Measurements from ENCODE around the gene MEIS2. TPM values are rescaled to one million over a fixed set of nuclear protein-coding genes. Genes with fewer than 3 reads are reported as not detected.

MEIS2 gene
- total RNA-seq, 2 experiments from 2014 or later, result not detected

DNA sequence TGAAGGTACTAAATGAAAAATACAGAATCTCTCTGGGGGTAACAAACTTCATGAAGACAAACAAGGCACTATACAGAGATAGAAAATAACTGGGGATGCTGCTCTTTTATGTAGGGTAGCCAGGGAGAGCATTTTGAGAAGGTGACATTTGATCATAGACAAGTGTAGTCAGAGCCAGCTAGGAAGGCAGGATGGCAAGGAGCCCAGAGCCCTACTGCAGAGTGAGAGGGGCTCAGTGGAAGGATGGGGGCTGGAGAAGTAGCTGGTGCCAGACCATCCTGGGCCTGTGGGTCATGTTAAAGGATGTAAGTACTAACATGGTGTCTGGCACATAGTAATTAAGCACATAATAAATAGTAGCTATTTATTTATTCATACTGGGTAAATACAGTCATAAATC lies 133.6 kb downstream of the MEIS2 start:
- Mint-ChIP-seq H3K9me3 (no peaks in the 10 kb centered on the region), H3K36me3 (ENCODE audit: low read depth) (no peaks in the 10 kb centered on the region), H3K4me1 (ENCODE audit: low read depth) (no peaks in the 10 kb centered on the region), H3K27me3 (no peaks in the 10 kb centered on the region), H3K27ac (no peak overlapping the region), H3K4me3 (no peak overlapping the region)
- TF ChIP-seq, protein P1, sequence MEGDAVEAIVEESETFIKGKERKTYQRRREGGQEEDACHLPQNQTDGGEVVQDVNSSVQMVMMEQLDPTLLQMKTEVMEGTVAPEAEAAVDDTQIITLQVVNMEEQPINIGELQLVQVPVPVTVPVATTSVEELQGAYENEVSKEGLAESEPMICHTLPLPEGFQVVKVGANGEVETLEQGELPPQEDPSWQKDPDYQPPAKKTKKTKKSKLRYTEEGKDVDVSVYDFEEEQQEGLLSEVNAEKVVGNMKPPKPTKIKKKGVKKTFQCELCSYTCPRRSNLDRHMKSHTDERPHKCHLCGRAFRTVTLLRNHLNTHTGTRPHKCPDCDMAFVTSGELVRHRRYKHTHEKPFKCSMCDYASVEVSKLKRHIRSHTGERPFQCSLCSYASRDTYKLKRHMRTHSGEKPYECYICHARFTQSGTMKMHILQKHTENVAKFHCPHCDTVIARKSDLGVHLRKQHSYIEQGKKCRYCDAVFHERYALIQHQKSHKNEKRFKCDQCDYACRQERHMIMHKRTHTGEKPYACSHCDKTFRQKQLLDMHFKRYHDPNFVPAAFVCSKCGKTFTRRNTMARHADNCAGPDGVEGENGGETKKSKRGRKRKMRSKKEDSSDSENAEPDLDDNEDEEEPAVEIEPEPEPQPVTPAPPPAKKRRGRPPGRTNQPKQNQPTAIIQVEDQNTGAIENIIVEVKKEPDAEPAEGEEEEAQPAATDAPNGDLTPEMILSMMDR (IDR thresholded peaks at IDR 0.05), result no peak
- Histone ChIP-seq H3K4me3 (ENCODE audit: low read length) (no peak overlapping the region), H3K36me3 (ENCODE audit: insufficient read depth, low read length) (no peaks in the 10 kb centered on the region), H3K4me1 (ENCODE audit: insufficient read depth, low read length) (no peaks in the 10 kb centered on the region), H3K9me3 (ENCODE audit: control insufficient read depth in 1 of 2, insufficient read depth in 1 of 2, low read length in 2 of 2) (peaks cover 0 to 4% of the 10 kb centered on the region in 2 experiments), H3K27ac (ENCODE audit: low read depth in 1 of 2, low read length in 2 of 2) (no peak overlapping the region), H3K27me3 (ENCODE audit: control insufficient read depth in 1 of 2, insufficient read depth in 2 of 2, low read length in 2 of 2) (no peaks in the 10 kb centered on the region)
- POLR2A ChIA-PET, result interaction anchor here (0.6 kb wide), 1 partner anchor 712 kb away, joined by 3 read pairs; no protein-coding TSS in a partner anchor
- intact Hi-C loops (cut with DNase I, micrococcal nuclease), result no loop called here
- no peak for DNase-seq
- ATAC-seq (ENCODE audit: poor library complexity), result no peak
- CTCF ChIA-PET, result no interaction called here

DNA sequence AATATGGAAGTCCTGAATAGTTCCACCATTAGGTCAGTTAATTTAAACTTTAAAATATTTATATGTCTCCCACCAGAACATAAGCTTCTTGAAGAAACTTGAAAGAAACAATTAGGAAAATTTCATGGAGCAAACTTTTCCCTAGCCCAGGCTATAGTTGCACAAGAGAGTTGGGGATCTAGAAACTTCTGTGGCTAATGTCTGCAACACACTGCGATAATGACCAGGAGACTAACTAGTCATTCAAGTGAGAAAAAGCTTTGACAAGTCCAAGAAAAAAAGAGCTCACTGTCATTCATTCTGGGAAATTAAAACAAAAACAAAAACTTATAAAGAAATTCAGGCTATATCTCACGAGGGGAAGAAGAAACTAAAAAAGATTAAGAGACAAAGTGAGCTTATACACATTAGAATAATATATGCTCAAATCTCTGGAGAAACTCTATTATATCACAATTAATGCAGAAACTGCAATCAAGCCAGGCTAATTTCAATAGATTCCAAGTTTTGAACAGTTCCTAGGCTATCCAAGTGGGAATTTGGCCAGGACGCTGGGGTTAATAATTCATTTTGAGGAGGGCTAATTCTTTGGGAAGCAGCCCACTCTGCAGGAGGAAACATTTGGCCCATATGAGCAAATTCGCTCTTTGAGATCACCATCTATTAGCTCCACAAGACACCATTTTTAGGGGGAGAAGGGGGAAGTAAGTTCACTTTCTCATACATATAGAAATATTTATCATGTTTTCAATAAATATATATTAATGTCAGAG lies 134.6 kb downstream of the MEIS2 start:
- H3K36me3 Mint-ChIP-seq (ENCODE audit: low read depth), result no peaks in the 10 kb centered on the region
- H3K27me3 ChIP-seq (ENCODE audit: control insufficient read depth in 1 of 2, insufficient read depth in 2 of 2, low read length in 2 of 2), result no peaks in the 10 kb centered on the region
- no peak overlapping the region for H3K4me3 Mint-ChIP-seq
- intact Hi-C loops (cut with DNase I, micrococcal nuclease), result no loop called here
- no peaks in the 10 kb centered on the region for H3K27me3 Mint-ChIP-seq
- H3K27ac Mint-ChIP-seq, result no peak overlapping the region
- DNase-seq (no peak), ATAC-seq (ENCODE audit: poor library complexity) (no peak)
- no peaks in the 10 kb centered on the region for H3K4me1 ChIP-seq (ENCODE audit: insufficient read depth, low read length)
- TF ChIP-seq, protein P1 (IDR thresholded peaks at IDR 0.05), result no peak
- H3K4me1 Mint-ChIP-seq (ENCODE audit: low read depth), result no peaks in the 10 kb centered on the region
- POLR2A ChIA-PET, result no interaction called here
- CTCF ChIA-PET, result interaction anchor here (0.7 kb wide), 1 partner anchor 9 kb away, joined by 3 read pairs; no protein-coding TSS in a partner anchor
- no peaks in the 10 kb centered on the region for H3K9me3 Mint-ChIP-seq
- no peak overlapping the region for H3K27ac ChIP-seq (ENCODE audit: low read depth in 1 of 2, low read length in 2 of 2)
- no peak overlapping the region for H3K4me3 ChIP-seq (ENCODE audit: low read length)
- H3K36me3 ChIP-seq (ENCODE audit: insufficient read depth, low read length), result no peaks in the 10 kb centered on the region
- H3K9me3 ChIP-seq (ENCODE audit: control insufficient read depth in 1 of 2, insufficient read depth in 1 of 2, low read length in 2 of 2), result peaks cover 0 to 4% of the 10 kb centered on the region in 2 experiments

DNA sequence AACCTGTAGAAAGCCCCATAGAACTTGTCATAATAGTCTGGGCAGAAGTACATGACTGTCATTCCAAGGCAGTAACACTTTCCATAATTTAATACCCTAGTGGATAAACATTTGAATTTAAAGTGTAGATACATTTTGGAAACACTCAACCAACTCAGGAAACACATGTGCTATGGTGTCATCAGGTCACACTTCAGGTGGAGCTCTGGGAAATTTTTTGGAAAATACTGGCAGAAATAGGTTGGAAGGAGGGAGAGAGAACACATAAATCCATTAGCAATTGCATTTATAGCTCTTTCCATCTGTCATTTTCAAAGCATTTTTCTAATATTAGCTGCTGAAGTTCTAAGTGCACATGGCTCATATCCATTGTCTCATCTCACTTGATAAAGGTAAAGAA lies 135.7 kb downstream of the MEIS2 start:
- DNase-seq (no peak), ATAC-seq (ENCODE audit: poor library complexity) (no peak)
- Mint-ChIP-seq H3K4me1 (ENCODE audit: low read depth) (no peaks in the 10 kb centered on the region), H3K36me3 (ENCODE audit: low read depth) (no peaks in the 10 kb centered on the region), H3K27ac (no peak overlapping the region), H3K4me3 (no peak overlapping the region), H3K27me3 (no peaks in the 10 kb centered on the region), H3K9me3 (no peaks in the 10 kb centered on the region)
- H3K36me3 ChIP-seq (ENCODE audit: insufficient read depth, low read length), result no peaks in the 10 kb centered on the region
- ChIA-PET CTCF (no interaction called here), POLR2A (no interaction called here)
- H3K9me3 ChIP-seq (ENCODE audit: control insufficient read depth in 1 of 2, insufficient read depth in 1 of 2, low read length in 2 of 2), result no peaks in the 10 kb centered on the region
- H3K4me1 ChIP-seq (ENCODE audit: insufficient read depth, low read length), result no peaks in the 10 kb centered on the region
- H3K27ac ChIP-seq (ENCODE audit: low read depth in 1 of 2, low read length in 2 of 2), result no peak overlapping the region
- H3K4me3 ChIP-seq (ENCODE audit: low read length), result no peak overlapping the region
- intact Hi-C loops (cut with DNase I, micrococcal nuclease), result no loop called here
- no peaks in the 10 kb centered on the region for H3K27me3 ChIP-seq (ENCODE audit: control insufficient read depth in 1 of 2, insufficient read depth in 2 of 2, low read length in 2 of 2)
- TF ChIP-seq, protein P1 (IDR thresholded peaks at IDR 0.05), result no peak
